HK-2 (cell line): ENCODE results near the gene DMXL1.

ENCODE experiments used
- DNase-seq: peaks from one replicate; pipeline ENCODE4 v3.0.0-alpha.2; 2018; ENCODE audit not compliant: unreplicated experiment

The DMXL1 gene

DNA sequence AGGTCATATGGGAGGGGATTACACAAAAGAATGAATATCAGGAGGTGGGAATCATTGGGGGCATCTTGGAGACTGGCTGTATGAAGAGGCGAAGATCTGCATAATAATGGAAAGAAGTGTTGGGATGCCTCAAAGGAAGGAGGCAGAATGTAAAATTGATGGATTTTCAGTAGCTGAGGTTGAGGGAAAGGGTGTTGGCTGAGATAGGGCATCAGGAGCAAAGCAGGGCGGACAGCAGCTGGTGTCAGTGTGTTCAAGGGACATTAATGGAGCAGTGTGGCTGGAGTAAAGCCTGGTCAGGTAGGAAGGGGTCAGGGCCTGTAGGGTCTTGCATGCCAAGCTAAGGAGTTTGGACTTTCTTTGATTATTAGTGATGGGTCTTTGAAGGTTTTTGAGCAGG lies 219.7 kb downstream of the DMXL1 start:
- DNase-seq: no peak

DNA sequence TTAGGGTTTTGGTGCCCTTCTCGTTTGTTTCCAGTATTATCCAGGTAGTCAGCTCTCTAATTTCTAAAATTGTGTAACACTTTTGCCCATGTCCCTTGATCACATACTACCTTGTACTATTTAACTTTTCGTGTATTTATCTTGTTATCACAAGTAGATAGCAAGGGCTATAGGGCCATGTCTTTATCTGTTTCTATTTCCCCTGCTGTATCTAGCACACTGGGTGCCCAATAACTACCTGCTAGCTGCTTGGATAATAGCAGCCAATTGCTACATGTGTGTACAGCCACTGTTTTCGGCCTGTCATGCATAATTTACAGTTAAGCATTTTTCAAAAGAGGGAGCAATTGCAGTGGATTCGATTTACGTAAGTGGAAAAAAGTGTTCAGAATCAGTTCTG lies 220.2 kb downstream of the DMXL1 start:
- no peak for DNase-seq

DNA sequence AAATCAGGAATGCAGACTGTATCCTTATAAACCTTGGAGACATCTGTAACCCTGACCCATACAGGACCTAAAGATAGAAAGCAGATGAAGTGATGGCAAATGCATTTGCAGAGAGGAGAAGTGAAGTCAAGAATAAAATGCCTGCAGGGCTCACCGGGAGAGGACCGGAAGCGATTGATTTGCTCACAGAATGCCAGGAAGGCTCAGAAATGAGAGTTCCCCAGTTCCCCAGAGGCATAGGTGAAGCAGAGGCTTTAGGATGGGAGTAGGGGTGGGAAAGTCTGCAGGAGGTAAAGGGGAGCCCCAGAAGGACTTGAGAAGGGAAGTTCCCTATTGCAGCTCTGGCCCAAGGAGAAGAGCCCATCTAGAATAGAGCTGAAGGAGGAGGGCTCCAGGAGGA lies 221.0 kb downstream of the DMXL1 start:
- DNase-seq: no peak

DNA sequence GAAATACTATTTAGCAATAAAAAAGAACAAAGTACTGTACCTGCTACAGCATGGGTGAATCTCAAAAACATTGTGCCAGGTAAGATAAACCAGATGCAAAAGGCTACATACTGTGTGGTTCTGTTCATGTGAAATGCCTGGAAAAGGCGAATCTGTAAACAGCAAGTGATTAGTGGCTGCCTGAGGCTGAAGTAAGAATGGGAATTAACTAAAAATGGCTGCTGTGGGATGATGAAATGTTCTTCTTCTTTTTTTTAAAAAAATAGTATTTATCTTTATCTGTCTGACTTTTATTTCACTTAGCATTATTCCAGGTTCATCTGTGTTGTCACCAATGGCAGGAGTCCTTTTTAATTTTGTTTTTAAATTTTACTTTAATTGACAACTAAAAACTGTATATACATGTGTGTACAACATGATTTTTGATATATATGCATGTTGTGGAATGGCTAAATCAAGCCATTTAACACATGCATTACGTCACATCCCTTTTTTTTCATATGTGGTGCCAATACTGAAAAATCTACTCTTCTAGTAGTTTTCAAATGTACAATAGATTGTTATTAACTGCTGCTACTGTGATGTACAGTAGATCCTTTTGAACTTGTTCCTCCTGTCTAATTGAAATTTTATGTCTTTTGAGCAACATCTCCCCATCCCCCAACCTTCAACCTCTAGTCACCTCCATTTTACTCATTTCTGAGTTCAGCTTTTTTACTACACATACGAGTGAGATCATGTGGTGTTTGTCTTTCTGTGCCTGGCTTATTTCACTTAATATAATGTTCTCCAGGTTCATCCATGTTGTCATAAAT lies 222.0 kb downstream of the DMXL1 start:
- no peak for DNase-seq

DNA sequence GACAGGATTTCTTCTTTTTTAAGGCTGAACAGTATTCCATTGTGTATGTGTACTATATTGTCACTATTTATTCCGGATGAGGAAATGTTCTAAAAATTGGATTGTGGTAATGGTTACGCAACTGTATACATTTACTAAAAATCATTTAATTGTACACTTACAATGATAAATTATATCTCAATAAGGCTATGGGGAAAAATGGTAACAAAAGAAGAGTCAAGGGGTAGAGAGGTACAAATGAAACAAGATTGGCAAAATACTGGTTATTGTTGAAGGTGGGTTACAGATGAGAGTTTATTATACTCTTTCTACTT lies 222.6 kb downstream of the DMXL1 start:
- no peak for DNase-seq
